GM19023 (cell line): Measurements from ENCODE around the gene C13orf46.

Source experiments
- ATAC-seq: cut with Tn5 transposase; IDR thresholded peaks from one replicate; pipeline ENCODE4 v1.9.1; 2021; ENCODE audit warnings: mild to moderate bottlenecking, moderate library complexity; ENCODE audit not compliant: unreplicated experiment

C13orf46 gene

DNA sequence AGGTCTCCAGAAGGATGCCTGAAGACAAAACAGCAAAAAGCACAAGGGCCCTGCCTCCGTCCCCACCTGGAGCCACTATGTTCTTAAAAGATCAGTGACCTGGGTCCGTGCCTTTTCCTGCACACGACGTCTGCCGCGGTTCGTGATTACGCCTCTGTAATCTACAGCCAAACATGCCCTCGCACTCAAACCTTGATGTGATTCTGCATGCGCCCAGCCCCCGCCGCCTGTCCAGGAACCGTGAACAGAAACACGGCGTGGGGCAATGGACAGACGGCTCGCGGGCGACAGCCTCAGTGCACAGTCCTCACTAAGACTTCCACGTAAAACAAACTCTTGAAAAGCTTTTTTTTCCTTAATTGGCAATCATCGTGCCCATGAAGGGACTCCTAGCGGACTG, 15.5 kb downstream of the C13orf46 start:
- no peak for ATAC-seq

DNA sequence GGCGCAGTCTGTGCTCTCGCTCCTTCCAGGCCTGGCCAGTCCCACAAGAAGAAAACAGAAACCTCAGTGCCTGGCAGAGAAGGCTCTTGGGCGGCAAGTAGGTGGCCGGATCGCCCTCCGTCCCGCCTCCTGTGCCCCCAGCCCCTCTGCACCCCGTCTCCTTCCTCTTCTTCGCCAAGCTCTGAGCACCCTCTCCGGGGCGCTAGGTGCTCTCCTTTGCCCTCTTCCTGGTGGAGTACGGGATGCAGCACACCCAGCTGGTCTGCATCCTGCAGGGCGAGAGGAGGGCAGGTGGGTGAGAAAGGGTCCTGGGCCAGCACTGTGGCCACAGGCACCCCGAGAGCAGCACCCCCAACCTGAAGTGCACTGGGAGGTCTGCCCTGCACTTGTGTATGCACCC, 17.3 kb downstream of the C13orf46 start:
- ATAC-seq, result no peak

DNA sequence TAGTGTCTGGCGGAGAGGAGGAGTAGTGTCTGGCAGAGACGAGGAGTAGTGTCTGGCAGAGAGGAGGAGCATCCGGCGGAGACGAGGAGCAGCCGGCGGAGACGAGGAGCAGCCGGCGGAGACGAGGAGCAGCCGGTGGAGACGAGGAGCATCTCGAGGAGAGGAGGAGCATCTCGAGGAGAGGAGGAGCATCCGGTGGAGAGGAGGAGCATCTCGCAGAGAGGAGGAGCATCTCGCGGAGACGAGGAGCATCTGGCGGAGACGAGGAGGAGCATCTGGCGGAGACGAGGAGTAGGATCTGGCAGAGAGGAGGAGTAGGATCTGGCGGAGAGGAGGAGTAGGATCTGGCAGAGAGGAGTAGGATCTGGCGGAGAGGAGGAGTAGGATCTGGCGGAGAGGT, 18.2 kb downstream of the C13orf46 start:
- no peak for ATAC-seq

DNA sequence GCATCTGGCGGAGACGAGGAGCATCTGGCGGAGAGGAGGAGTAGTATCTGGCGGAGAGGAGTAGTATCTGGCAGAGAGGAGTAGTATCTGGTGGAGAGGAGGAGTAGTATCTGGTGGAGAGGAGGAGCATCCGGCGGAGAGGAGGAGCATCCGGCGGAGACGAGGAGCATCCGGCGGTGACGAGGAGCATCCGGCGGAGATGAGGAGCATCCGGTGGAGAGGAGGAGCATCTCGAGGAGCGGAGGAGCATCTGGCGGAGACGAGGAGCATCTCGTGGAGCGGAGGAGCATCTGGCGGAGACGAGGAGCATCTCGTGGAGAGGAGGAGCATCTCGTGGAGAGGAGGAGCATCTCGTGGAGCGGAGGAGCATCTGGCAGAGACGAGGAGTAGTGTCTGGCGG, 18.6 kb downstream of the C13orf46 start:
- ATAC-seq, result no peak

DNA sequence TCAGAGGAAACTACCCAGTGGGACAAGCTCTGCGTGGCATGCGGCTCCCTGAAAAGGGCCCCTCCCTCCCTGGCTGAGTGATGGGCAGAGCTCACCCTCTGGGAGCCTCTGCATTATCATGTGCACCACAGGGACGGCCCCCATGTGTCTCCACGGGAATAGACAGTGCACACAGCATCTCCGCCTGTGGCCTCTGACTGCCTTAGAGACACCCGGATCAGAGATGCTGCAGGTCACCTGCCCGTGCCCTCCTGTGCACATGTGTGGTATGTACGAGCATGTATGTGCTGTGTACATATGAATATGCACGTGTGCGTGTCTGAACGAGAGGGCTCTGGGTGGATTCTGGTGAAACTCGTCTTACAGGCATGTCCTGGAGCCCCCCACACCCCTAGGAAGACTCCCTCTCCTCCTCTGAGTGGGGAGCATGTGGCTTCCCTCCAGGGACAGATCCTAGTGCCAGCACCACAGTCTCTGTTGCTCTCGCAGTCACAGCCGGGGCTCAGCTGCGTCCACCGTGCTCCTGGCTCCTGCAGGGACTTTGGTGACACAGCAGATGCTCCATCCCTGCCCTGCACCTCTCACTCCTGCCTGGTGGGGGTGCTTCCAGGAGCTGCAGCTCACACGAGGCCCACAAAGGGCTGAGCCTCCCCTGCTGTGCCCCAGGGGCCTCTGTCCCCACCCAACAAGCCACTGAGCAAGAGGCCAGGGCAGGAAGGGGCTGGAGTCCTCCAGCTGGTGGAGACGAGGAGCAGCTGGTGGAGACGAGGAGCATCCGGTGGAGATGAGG, 19.6 kb downstream of the C13orf46 start:
- ATAC-seq, result no peak

DNA sequence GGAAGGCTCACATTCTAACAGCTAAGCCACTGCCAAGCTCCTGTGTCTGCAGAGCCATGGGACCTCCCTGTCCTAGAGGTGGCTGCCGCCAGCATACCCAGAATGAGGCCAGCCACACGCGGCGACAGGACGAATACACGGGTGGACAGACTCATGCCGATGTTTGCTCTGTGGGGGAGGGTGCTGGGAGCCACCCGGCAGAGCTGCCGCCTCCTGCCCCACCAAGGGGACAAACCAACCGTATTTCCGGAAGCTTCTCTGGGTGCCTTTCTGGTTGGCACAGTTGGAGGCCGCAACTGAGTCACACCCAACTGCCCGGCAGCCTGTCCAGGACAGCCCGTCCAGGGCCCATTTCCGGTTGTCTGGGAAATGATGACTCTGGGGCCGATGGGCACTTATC, 20.3 kb downstream of the C13orf46 start:
- no peak for ATAC-seq

DNA sequence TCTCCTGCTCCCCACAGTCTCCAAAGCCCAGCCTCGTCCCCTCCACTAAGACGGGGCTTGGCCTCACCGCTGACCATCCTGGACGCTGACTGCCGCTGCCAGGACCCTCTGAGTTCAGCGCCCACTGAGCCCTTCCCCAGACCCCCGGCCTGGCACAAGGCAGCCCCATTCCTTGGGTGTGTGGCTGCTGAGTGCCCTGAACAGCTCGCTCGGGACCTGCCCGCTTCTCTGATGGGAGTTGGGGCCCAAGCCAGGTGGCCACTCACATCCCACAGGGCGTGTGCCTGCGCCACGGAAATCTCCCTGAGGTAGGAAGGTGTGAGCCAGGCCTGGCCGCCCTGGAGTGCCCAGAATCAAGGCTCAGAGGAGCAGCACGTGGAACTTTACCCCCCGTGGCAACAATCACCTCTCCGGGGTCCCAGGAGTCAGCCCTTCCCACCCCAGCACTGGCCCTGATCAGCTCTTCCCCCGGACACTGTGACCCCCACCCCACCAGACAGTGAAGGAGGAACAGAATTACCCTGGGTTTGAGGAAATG, 20.8 kb downstream of the C13orf46 start:
- no peak for ATAC-seq

DNA sequence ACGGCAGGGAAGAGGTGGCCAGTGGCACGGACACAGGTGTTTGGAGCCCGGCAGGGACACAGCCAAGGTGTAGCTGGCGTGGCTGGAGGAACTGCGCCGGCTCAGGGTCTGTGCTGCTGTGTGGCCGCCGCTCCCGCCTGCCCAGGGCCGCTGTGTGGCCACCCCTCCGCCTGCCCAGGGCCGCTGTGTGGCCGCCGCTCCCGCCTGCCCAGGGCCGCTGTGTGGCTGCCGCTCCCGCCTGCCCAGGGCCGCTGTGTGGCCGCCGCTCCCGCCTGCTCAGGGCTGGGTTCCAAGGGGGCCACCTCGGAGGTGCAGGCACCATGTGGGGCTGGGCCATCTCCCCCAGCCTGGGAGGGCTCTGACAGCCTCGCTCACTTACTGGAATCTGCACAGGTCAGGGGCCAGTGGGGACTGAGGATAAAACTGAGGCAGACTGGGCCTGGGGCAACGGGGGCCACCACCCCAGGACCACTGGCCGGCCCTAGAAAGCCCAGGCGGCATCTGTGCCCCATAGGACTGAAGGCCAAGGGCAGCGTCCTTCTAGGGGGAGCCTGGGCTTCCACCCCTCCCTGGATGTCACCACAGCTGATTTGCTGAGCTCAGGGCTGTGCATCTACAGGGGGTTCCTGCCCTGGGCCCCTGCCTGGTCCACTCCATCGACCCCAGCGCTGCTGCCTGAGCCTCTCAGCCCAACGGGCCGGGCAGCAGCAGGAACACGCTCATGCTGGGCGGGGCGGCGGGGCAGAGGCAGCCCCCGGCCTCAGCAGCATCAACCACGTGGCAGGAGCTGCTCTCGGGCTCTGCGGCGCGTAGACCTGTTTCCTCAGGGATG, 21.5 kb downstream of the C13orf46 start:
- ATAC-seq, result no peak

DNA sequence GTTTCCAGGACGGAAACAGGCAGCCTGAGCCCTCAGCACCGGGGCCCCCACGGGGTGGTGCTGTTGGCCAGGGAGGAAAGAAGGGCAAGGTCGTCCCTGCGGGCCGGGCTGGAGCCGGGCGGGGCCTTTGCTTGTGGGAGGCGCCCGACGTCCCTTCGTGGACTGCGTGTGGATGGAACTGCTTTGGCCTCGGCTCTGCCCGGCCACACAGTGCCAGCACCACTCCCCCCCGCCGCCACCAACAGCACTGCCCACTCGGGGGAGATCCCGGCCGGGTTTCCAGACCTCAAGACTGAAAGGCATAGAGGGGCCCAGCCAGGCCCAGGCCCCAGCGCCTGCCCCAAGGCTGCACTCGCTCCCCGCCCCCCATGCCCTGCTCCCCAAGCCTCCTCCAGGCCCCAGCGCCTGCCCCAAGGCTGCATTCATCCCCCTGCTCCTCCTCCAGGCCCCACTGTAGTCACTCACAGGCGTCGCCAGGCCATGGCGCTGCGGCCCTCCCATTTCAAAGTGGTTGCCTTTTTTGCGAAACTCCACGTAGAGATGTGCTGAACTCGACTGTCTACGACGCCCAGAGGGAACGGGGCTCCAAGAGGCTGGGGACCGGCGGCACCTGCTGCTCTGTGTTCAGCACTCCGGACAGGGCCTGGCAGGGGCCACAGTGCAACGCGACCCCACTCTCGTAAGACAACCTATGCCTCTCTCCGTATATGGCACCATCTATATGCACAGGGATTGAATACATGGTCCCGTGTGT, 22.5 kb downstream of the C13orf46 start:
- peak; percentile 70 for ATAC-seq

DNA sequence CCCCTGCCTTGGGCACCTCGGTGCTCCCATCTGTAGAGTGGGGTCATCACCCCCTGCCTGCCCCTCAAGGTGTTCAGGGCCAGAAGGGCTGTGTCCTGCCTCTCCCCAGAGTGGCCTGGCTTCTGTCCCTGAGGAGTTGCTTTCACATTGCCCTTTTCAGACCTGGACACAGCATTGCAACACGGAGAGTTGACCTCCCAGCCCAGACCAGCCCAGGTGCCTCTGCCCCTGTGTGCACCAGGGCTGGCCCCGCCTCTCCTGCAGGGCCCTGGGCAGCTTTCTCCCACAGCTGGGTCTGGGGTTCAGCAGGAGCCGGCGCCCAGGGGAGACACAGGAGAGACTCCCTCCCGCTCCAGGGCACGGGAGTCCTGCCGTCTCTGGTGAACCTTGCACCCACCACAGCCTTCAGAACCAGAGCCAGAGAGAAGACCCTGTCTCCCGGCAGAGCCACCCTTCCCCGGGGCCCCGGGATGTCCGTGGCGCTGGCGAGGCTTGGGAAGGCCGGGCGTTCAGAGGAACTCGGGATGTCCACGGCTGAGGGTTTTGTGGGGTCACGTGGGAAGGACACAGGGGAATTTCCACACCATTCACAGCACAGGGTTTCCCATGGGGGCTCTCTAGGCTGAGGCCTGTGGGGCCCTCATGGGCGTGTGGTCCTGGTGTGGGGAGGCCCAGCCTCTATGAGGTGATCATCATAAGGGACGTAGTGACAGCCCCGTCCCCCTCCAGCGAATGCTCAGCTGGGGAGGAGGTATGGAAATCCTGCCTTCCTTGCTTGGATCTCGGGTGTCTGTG, 23.2 kb downstream of the C13orf46 start:
- ATAC-seq, result peak; percentile 15

DNA sequence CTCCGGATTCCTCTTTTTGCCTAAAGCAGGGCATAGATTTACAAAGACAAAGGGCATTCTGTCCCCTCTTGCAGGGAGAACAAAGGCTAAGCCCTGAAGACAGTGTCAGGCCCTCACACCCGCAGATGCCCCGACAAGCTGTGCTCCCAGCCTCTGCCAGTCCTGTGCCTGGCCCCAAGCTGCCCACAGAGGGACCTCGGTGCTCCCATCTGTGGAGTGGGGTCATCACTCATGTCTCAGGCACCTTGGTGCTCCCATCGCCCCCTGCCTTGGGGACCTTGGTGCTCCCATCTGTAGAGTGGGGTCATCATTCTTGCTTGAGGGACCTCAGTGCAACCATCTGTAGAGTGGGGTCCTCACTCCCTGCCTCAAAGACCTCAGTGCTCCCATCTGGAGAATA, 24.3 kb downstream of the C13orf46 start:
- ATAC-seq, result no peak

DNA sequence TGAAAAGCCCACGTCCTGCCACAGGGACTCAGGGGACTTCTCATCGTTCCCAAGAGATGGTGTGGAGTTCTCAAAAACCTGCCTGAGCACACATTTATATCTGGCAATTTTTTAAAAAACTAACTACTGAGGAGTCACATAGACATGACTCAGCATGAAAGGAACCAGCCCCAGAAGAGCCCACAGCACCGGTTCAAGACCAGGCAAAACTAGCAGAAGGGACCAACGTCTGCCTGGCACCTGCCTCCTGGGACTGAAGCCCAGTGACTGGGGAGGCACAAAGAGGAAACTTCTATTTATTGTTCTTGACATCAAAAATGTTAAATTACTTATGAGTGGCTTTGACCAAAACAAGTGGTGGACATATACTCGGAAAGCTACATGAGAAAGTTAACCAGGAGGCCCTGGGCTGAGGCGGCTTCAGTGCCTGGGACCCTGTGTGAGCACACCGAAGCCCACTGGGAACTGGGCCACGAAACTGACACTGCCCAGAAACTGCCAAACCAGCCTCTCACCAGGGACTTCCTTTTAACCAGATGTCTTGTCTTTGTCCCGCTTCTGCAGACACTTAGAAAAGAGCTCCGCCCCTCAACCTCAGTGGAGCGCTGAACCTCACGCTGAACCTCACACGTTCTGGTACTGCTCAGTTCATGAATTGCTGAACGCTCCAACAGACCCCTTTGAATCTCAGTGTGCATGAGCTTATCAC, 25.7 kb downstream of the C13orf46 start:
- no peak for ATAC-seq

DNA sequence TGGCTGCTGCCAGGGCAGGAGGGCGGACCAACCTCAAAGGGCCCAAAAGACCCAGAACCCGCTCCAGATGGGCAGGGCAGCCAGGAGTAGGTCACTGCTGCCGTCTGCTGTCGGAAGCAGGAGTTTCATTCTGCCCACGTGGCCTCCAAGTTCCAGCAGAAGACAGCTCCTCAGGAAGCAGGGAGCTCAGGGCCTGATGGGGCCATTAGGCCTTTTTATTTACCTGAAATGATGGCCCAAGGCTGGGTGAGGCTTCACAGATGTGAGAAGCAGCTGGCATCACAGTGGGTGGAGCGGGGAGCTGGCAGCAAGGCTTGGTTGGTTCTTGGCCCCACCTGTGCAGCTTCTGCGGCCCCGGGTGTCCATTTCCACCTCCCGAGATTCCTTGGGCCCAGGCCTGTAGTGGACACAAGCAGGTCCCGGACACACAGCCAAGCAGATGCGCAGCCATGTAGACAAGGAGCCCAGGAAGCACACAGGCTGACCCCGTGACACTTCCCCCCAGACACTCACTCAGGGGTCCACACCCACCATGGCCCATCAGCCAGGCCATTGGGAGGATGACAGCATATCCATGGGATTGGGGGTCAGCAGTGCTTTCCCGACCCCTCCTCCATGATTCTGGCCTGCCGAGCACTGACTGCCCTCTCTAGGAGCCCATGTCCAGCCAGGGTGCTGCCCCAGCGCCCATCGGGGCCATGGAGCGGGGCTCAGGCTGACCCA, 26.4 kb downstream of the C13orf46 start:
- no peak for ATAC-seq

DNA sequence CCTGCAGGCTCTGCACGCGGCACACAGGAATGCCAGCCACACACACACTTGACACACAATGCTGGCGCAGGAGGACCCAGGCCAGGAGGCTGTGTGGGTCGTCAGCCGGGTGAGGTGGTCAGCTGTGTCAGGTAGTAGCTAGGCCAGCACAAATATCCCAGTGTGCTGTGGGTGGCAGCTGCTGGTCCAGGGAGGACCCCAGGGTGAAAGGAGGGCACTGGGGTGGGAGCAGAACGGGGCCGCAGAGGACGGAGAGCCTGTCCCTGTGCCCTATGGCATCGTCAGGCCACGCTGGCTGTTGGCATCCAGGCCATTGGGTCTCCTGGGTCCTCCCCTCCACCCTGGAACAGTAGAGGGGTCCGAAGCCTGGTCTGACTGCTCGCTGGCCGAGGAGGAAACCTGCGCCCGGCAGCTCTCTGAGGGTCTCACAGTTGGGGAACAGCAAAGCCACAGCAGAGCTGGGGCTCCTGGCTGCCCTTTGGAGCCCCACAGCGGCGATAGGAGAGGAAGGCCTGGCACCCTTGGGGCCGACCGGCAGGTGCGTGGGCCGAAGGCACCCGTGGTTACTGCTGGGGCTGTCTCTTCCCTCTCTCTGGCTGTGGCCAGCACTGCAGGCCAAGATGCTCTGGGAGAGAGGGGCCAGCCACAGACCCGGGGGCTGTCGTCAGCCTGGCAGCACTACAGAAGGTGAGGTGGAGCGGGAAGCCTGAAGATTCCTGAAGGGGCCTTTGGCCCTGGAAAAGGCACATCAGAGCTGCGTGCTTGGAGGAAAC, 27.3 kb downstream of the C13orf46 start:
- no peak for ATAC-seq

DNA sequence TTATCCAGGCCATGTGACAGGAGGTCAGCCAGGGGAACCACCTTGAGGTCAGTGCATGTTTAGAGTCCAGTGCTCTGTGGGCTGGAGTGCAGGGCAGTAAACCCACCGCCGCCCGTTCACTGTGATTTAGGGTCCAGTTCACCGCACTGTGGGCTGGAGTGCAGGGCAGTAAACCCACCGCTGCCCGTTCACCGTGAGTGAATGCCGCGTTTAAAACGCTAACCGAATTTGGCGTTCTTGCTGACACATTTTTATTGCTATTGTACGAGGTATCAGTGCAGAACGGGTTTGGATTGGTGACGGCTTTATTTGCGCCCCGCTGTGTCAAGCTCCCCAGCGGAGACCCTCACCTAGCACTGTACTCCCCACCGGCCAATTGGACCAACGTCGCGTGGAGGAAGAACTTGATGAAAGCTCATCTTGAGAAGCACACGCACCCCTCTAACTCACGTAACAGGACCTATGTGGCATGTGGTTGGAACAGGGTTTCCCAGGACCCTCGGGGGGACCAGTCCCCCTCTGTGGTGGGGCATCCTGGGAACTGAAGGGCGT, 27.9 kb downstream of the C13orf46 start:
- no peak for ATAC-seq

DNA sequence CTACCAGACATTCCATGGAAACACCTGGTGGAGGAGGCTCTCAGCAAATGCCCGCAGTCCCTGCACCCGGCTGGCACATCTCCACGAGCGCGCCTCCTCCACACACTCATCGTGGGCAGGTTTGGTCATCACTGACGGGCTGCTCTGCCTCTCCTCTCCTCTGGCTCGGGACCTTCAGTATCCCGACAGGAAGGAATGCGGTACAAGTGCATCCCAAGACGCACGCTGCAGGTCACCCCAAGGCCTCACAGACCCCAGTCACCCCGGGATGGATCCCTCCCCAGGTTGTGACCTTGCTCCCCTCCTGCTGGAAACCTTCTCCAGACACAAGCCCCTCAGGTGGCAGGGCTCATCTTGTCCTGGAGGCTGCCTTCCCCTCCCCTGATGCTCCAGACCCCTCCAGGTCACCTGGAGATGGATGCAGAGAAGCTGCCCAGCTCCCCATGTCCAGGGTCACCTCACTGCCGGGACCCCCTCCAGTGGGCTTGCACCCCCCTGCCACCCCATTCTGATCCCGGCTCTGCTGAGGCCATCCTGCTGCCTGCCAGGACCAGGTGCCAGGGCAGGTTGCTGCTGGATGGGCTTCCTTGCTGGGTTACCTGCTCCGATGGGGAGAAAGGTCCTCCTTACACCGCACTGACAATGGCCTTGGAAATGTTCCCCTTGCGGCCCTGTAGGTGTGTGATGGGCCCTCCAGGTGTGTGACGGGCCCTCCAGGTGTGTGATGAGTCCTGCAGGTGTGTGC, 29.9 kb downstream of the C13orf46 start:
- ATAC-seq, result no peak

DNA sequence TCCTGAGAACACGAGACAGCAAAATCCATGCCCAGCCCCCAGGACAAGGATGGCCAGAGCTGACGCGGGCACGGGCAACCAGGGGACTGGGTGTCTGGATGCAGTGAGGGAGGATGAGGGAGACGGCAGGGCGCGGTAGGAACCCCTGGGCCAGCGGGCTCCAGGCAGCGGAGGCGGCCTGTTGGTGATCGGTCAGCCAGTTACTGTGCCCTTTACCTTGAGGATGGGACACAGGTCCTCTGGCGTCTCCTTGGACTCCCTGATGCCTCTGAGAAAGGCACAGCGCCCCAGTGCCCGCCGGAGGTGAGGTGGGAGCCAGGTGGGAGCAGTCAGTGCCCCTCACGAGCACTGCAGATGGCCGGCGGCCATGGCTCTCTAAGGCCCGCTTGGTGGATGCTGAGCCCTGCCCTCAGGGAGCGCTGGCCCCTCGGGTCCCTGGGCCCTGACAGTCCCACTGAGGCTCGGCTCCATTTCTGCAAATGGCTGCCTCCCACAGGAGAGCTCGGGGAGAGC, 31.2 kb downstream of the C13orf46 start:
- no peak for ATAC-seq
